Subcutaneous adipose tissue (tissue), 4 donors: ENCODE measurements around the gene GMPR2. TPM values are rescaled to one million over a fixed set of nuclear protein-coding genes. Genes with fewer than 3 reads are reported as not detected.

Source experiments
- CTCF ChIP-seq: fragments of 450-650 bp; IDR thresholded peaks from one replicate; pipeline ENCODE4 v1.5.1; 2016; ENCODE audit warnings: low read depth, mild to moderate bottlenecking, control low read depth, antibody characterized with exemption, moderate library complexity
- total RNA-seq, 4 donors: library from RNA; depleted of rRNA; stranded (reverse); fragments of >200 nt; gene quantifications; one replicate each; pipeline ENCODE4 v1.1.0, GENCODE V29; 2016

Gene GMPR2
- total RNA-seq, 4 donors from 2014 or later = 31.3 to 75.5 (median 54.3) TPM

GRCh38 chr14:24279301-24280186 lies 46.8 kb downstream of the GMPR2 start:
- no peak for TF ChIP-seq CTCF

GRCh38 chr14:24280797-24281460 lies 48.2 kb downstream of the GMPR2 start:
- no peak for TF ChIP-seq CTCF

- no peak for TF ChIP-seq CTCF
Measured at GRCh38 chr14:24281636-24282035, 48.9 kb downstream of the GMPR2 start.

GRCh38 chr14:24282736-24283135 lies 50.0 kb downstream of the GMPR2 start:
- TF ChIP-seq CTCF = no peak

- TF ChIP-seq CTCF = no peak
Measured at GRCh38 chr14:24283796-24284460, 51.2 kb downstream of the GMPR2 start.

DNA sequence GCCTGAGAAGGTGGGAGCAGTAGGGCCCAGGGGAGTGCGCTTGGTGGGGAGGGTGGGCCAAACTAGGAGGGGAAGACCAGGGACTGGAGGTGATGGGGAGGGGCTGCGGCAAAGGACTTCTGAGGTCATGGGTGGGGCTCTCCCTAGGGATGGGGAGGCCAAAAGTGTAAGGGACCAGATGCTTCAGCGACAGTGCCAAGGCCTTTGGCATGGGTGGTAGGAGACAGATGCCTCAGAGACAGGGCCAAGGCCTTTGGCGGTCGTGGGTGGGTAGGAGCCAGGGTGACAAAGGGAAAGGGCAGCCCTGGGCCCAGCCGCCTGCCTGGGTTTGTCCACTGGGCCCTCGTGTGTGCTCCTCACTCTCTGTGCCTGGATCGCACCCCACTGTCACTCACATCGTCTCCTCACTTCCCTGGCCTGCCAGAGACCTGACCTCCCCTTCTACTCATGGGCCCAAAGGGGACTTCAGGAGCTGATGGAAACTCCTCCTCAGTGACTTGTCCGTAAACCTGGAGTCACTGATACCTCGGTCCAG lies 51.8 kb downstream of the GMPR2 start:
- no peak for TF ChIP-seq CTCF

- no peak for TF ChIP-seq CTCF
Measured at GRCh38 chr14:24285351-24285750, 52.6 kb downstream of the GMPR2 start.
